Endothelial cell of umbilical vein (primary cell): ENCODE measurements around the gene CLIC4. TPM values are rescaled to one million over a fixed set of nuclear protein-coding genes. Genes with fewer than 3 reads are reported as not detected.

ENCODE experiments used
- BruUV-seq: library from RNA; stranded (reverse); fragments of 400-500 nt; replicated peaks from 2 replicates; lab custom pipeline; 2021; lab: Mats Ljungman, UMichigan
- CTCF ChIA-PET: fragments of 300-600, 350-600 bp; sonication (Branson Sonifier 250); formaldehyde crosslinking; loops from one replicate; lab custom pipeline; 2021; ENCODE audit warnings: antibody characterized with exemption, inconsistent platforms; lab: Charles Lee
- POLR2A ChIA-PET: fragments of 300-600, 350-600 bp; sonication (Branson Sonifier 250); formaldehyde crosslinking; loops from one replicate; lab custom pipeline; 2021; ENCODE audit warnings: antibody characterized with exemption, inconsistent platforms; lab: Charles Lee
- DNase-seq: peaks from one replicate; pipeline ENCODE4 v3.0.0-alpha.2; 2011; ENCODE audit warnings: low read depth, low spot score
- FAIRE-seq: peaks from 2 replicates; lab custom pipeline; 2011; peaks lifted over from hg19 to GRCh38; lab: Jason Lieb, UNC
- H2AFZ ChIP-seq: 2 replicates; pipeline ENCODE4 v1.6.0; 2012; ENCODE audit warnings: low read depth, low read length, control low read depth, inconsistent platforms
- H3K27ac ChIP-seq: 2 replicates; pipeline ENCODE4 v1.5.1; 2011; ENCODE audit warnings: low read depth, mild to moderate bottlenecking, control low read depth, low read length, moderate library complexity; ENCODE audit not compliant: insufficient read depth
- H3K27me3 ChIP-seq, 2 experiments: 2 replicates each; pipeline versions ENCODE4 v1.6.0 to v1.6.1; 2011; ENCODE audit warnings: low read length in 2 of 2, mixed read lengths in 1 of 2; ENCODE audit not compliant: control insufficient read depth in 2 of 2, insufficient read depth in 2 of 2
- H3K36me3 ChIP-seq, 2 experiments: 2 replicates in 1 of 2; 3 replicates in 1 of 2; pipeline ENCODE4 v1.5.1; 2011; ENCODE audit warnings: low read length in 2 of 2, mild to moderate bottlenecking in 1 of 2, moderate library complexity in 1 of 2; ENCODE audit not compliant: control insufficient read depth in 2 of 2, insufficient read depth in 2 of 2; ENCODE audit errors: extremely low read depth in 1 of 2
- H3K4me1 ChIP-seq: 3 replicates; pipeline ENCODE4 v1.5.1; 2011; ENCODE audit warnings: mild to moderate bottlenecking, low read length; ENCODE audit not compliant: control insufficient read depth, insufficient read depth; ENCODE audit errors: extremely low read depth
- H3K4me2 ChIP-seq: 2 replicates; pipeline ENCODE4 v1.6.1; 2011; ENCODE audit warnings: low read length, control low read depth, mixed read lengths; ENCODE audit not compliant: insufficient read depth
- H3K4me3 ChIP-seq, 3 experiments: fragments of 200-600 bp in 1 of 3; sonication (generic), shearing (Covaris generic) in 1 of 3; replicated peaks in 1 of 3; 2 replicates each; pipeline ENCODE4 v1.5.1; 2011 to 2016; ENCODE audit warnings: control low read depth in 3 of 3, low read length in 3 of 3, mild to moderate bottlenecking in 2 of 3, inconsistent platforms in 1 of 3, low read depth in 1 of 3, moderate library complexity in 1 of 3; ENCODE audit not compliant: insufficient read depth in 1 of 3
- H3K79me2 ChIP-seq: 2 replicates; pipeline ENCODE4 v1.6.0; 2012; ENCODE audit warnings: low read length, inconsistent platforms; ENCODE audit not compliant: control insufficient read depth, insufficient read depth
- H3K9ac ChIP-seq: replicated peaks from 2 replicates; pipeline ENCODE3; 2011; ENCODE audit warnings: low read length, control low read depth; ENCODE audit not compliant: insufficient read depth; ENCODE audit errors: extremely low read depth
- H3K9me1 ChIP-seq: replicated peaks from 3 replicates; pipeline ENCODE4 v1.6.0; 2011; ENCODE audit warnings: mild to moderate bottlenecking, low read length; ENCODE audit not compliant: control insufficient read depth, insufficient read depth; ENCODE audit errors: extremely low read depth
- H3K9me3 ChIP-seq: replicated peaks from 2 replicates; pipeline ENCODE4 v1.5.1; 2012; ENCODE audit warnings: low read length, inconsistent platforms; ENCODE audit not compliant: control insufficient read depth, insufficient read depth
- H4K20me1 ChIP-seq: replicated peaks from 2 replicates; pipeline ENCODE3; 2011; ENCODE audit warnings: mild to moderate bottlenecking, low read length; ENCODE audit not compliant: control insufficient read depth, insufficient read depth; ENCODE audit errors: extremely low read depth
- CTCF ChIP-seq, 2 donors: IDR thresholded peaks; 1 replicate in 1 of 2; 2 replicates in 1 of 2; pipeline ENCODE4 v1.5.1; 2011; ENCODE audit warnings: low read length in 2 of 2, mild to moderate bottlenecking in 2 of 2, moderate library complexity in 2 of 2, control low read depth in 1 of 2, inconsistent platforms in 1 of 2, low read depth in 1 of 2; ENCODE audit not compliant: insufficient read depth in 1 of 2; ENCODE audit errors: extremely low read depth in 1 of 2
- EZH2 ChIP-seq: IDR thresholded peaks from 2 replicates; pipeline ENCODE4 v1.6.1; 2012; ENCODE audit warnings: borderline replicate concordance, low read depth, mild to moderate bottlenecking, moderate library complexity, low read length, inconsistent platforms; ENCODE audit not compliant: severe bottlenecking
- FOS ChIP-seq: IDR thresholded peaks from 2 replicates; pipeline ENCODE4 v1.6.1; 2011; ENCODE audit warnings: mild to moderate bottlenecking, low read length, moderate library complexity, borderline replicate concordance; ENCODE audit not compliant: insufficient read depth
- GATA2 ChIP-seq: IDR thresholded peaks from 2 replicates; pipeline ENCODE4 v1.7.0; 2011; ENCODE audit warnings: low read depth, mild to moderate bottlenecking, moderate library complexity, mixed read lengths, low read length; ENCODE audit not compliant: insufficient read length, insufficient read depth
- JUN ChIP-seq: IDR thresholded peaks from 2 replicates; pipeline ENCODE4 v1.6.1; 2011; ENCODE audit warnings: borderline replicate concordance, low read depth; ENCODE audit not compliant: insufficient read length, insufficient read depth
- MAX ChIP-seq: IDR thresholded peaks from 2 replicates; pipeline ENCODE4 v1.6.1; 2011; ENCODE audit not compliant: insufficient read depth, insufficient read length
- MYC ChIP-seq: IDR thresholded peaks from one replicate; pipeline ENCODE4 v1.6.1; 2011; ENCODE audit warnings: mild to moderate bottlenecking, low read depth, low read length
- POLR2A ChIP-seq: IDR thresholded peaks from 2 replicates; pipeline ENCODE4 v1.6.1; 2012; ENCODE audit warnings: low read depth, mild to moderate bottlenecking, control low read depth, low read length
- POLR2AphosphoS5 ChIP-seq: IDR thresholded peaks from 2 replicates; pipeline ENCODE4 v1.6.1; 2012; ENCODE audit warnings: low read depth, mild to moderate bottlenecking, control low read depth, low read length, moderate library complexity; ENCODE audit not compliant: insufficient read depth
- dilution Hi-C: fragments of 300-500 bp; cut with MboI; formaldehyde crosslinking; loops from one replicate; pipeline ENCODE4 v1.15.0; 2019; ENCODE audit warnings: low sequenced_read_pairs; ENCODE audit not compliant: extremely low pct_ligation_motif_present
- intact Hi-C: fragments of 100-400 bp; cut with micrococcal nuclease; formaldehyde crosslinking; loops from one replicate; pipeline ENCODE4 v1.10.0; 2022
- polyA plus RNA-seq, 4 experiments: library from polyadenylated mRNA; depleted of rRNA in 3 of 4; stranded (reverse) in 3 of 4; unstranded in 1 of 4; fragments of >200 nt; gene quantifications; 2 replicates each; pipeline versions ENCODE4 v1.2.1 to v1.2.3, GENCODE V29; 2011 to 2012; ENCODE audit warnings: missing spikeins in 1 of 4
- total RNA-seq: library from RNA; stranded (reverse); gene quantifications from 2 replicates; pipeline ENCODE4 v1.2.3, GENCODE V29; 2021

The CLIC4 gene
- total and polyA plus RNA-seq, 2 donors (not counting 3 experiments of a cell fraction or from before 2014, with no cell fraction given), result 97.5 to 330 TPM

GRCh38 chr1:24727501-24728216, 17.6 kb upstream of the CLIC4 start:
- FAIRE-seq (no peak), DNase-seq (no peak)
- TF ChIP-seq JUN, result no peak
- TF ChIP-seq GATA2, result no peak
- TF ChIP-seq FOS, result no peak
- no peak for TF ChIP-seq EZH2
- no peak for TF ChIP-seq MAX
- TF ChIP-seq POLR2A, result no peak
- no peak for TF ChIP-seq CTCF (IDR thresholded peaks at IDR 0.05; ENCODE audit: extremely low read depth in 1 of 2, insufficient read depth in 1 of 2, low read depth in 1 of 2, low read length in 2 of 2)
- no peak for TF ChIP-seq MYC
- TF ChIP-seq POLR2AphosphoS5, result no peak
- Histone ChIP-seq H4K20me1 (no peaks in the 10 kb centered on the region), H3K9ac (no peak overlapping the region), H3K4me1 (peaks cover 45% of the 10 kb centered on the region), H3K36me3 (no peaks in the 10 kb centered on the region), H3K79me2 (no peaks in the 10 kb centered on the region), H3K9me1 (no peaks in the 10 kb centered on the region), H2AFZ (peak overlapping the region; percentile 22), H3K4me2 (peak overlapping the region; percentile 14), H3K9me3 (no peaks in the 10 kb centered on the region), H3K27ac (no peak overlapping the region), H3K27me3 (no peaks in the 10 kb centered on the region), H3K4me3 (no peak overlapping the region)
- ChIA-PET CTCF (interaction anchor here (0.8 to 2.1 kb wide), 5 partner anchors 13 to 107 kb away, joined by 3 to 8 read pairs (median 4); no protein-coding TSS in a partner anchor), POLR2A (interaction anchor here (4.1 kb wide), 1 partner anchor 18 kb away, joined by 42 read pairs; the partner anchor contains the start of gene CLIC4)
- BruUV-seq, result no TSS peak
- dilution Hi-C loops (no loop called here), intact Hi-C loops (no loop called here)
